SJCRH30 (cell line): ENCODE data around the gene IGSF23. TPM values are rescaled to one million over a fixed set of nuclear protein-coding genes. Genes with fewer than 3 reads are reported as not detected.

Experiments used
- DNase-seq, 2 experiments: peaks; one replicate each; pipeline ENCODE4 v3.0.0-alpha.2; 2015 to 2020
- H3K27ac ChIP-seq: fragments of 250-450 bp; sonication (Bioruptor Pico); 2 replicates; pipeline ENCODE4 v1.5.1; 2020; ENCODE audit warnings: mild to moderate bottlenecking, moderate library complexity
- H3K27me3 ChIP-seq: fragments of 250-450 bp; sonication (Bioruptor Pico); 2 replicates; pipeline ENCODE4 v1.5.1; 2020; ENCODE audit warnings: mild to moderate bottlenecking, moderate library complexity
- H3K36me3 ChIP-seq: fragments of 250-450 bp; sonication (Bioruptor Pico); 2 replicates; pipeline ENCODE4 v1.5.1; 2020; ENCODE audit warnings: mild to moderate bottlenecking, moderate library complexity
- H3K4me1 ChIP-seq: fragments of 250-450 bp; sonication (Bioruptor Pico); 2 replicates; pipeline ENCODE4 v1.5.1; 2020; ENCODE audit warnings: mild to moderate bottlenecking, moderate library complexity
- H3K4me3 ChIP-seq: fragments of 250-450 bp; sonication (Bioruptor Pico); 2 replicates; pipeline ENCODE4 v1.5.1; 2020; ENCODE audit warnings: mild to moderate bottlenecking, moderate library complexity
- H3K9me3 ChIP-seq: fragments of 250-450 bp; sonication (Bioruptor Pico); replicated peaks from 2 replicates; pipeline ENCODE4 v1.5.1; 2020; ENCODE audit warnings: mild to moderate bottlenecking, moderate library complexity
- total RNA-seq: library from RNA; depleted of rRNA; stranded (reverse); fragments of >200 nt; shearing (Covaris generic); gene quantifications from 2 replicates; pipeline ENCODE4 v1.2.3, GENCODE V29; 2014

IGSF23 gene
- total RNA-seq, 1 experiment from 2014 or later, result not detected

DNA sequence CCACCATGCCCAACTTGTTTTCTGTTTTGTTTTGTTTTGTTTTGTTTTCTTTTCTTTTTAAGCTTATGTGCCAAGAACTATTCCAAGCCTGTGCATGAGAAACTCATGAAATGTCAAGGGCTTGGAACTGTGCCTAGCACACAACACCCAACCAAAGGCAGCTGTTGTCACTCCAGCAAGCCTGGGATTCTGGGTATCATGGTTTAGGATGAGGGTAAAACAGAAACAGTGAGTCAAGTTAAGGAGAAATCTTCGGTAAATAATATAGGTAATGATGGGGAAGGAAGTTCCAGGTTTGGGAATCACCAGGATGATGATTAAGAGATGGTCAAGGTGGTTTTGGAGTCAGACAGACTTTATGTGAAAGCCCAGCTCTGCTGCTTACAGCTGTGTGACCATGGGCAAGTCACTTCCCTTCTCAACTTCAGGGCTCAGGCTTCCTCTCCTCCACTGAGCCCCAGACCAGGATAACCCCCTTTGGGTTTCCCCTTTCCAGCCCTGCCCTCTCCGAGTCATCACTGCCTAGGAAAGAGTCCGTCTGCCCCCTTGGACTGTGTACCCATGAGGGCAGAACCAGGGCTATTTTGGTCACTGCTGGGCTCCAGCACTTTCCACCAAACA, 35.4 kb downstream of the IGSF23 start:
- no peaks in the 10 kb centered on the region for H3K27me3 ChIP-seq
- H3K4me3 ChIP-seq, result no peak overlapping the region
- no peak overlapping the region for H3K27ac ChIP-seq
- H3K9me3 ChIP-seq, result no peaks in the 10 kb centered on the region
- no peaks in the 10 kb centered on the region for H3K4me1 ChIP-seq
- DNase-seq, result no peak
- peaks cover 41% of the 10 kb centered on the region for H3K36me3 ChIP-seq

DNA sequence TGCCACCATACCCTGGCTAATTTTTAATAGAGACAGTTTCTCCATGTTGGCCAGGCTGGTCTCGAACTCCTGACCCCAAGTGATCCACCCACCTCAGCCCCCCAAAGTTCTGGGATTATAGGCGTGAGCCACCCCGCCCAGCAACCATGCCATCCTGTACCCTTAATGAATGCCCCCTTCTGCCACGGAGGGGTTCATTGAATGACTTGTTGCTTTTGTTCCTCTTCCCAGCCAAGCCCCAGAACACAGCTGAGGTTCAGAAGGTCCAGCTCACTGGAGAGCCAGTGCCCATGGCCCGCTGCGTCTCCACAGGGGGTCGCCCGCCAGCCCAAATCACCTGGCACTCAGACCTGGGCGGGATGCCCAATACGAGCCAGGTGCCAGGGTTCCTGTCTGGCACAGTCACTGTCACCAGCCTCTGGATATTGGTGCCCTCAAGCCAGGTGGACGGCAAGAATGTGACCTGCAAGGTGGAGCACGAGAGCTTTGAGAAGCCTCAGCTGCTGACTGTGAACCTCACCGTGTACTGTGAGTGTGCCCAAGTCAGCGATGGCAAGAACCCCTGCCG, 36.3 kb downstream of the IGSF23 start:
- no peaks in the 10 kb centered on the region for H3K27me3 ChIP-seq
- DNase-seq, result no peak
- no peaks in the 10 kb centered on the region for H3K9me3 ChIP-seq
- no peaks in the 10 kb centered on the region for H3K4me1 ChIP-seq
- H3K36me3 ChIP-seq, result peaks cover 42% of the 10 kb centered on the region
- no peak overlapping the region for H3K27ac ChIP-seq
- H3K4me3 ChIP-seq, result no peak overlapping the region

DNA sequence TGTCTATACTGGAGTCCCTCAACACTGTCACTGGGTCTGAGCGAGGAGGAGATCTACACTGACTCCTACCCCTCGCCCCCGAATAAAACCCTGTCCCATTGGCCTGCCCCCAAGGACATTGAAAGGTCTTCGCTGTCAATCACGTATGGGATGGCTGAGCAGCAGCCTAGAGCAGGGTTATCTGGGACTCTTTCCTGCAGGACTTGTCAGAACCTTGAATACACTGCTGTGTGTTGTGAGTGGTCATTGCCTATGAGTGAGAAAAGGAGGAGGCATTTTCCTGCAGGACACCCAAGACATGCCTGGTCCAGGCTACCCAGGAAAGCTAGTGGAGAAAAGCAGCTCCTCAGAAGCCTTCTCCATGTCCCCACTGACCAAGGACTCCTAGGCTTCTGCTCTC, 40.0 kb downstream of the IGSF23 start:
- no peak overlapping the region for H3K4me3 ChIP-seq
- H3K27ac ChIP-seq, result no peak overlapping the region

DNA sequence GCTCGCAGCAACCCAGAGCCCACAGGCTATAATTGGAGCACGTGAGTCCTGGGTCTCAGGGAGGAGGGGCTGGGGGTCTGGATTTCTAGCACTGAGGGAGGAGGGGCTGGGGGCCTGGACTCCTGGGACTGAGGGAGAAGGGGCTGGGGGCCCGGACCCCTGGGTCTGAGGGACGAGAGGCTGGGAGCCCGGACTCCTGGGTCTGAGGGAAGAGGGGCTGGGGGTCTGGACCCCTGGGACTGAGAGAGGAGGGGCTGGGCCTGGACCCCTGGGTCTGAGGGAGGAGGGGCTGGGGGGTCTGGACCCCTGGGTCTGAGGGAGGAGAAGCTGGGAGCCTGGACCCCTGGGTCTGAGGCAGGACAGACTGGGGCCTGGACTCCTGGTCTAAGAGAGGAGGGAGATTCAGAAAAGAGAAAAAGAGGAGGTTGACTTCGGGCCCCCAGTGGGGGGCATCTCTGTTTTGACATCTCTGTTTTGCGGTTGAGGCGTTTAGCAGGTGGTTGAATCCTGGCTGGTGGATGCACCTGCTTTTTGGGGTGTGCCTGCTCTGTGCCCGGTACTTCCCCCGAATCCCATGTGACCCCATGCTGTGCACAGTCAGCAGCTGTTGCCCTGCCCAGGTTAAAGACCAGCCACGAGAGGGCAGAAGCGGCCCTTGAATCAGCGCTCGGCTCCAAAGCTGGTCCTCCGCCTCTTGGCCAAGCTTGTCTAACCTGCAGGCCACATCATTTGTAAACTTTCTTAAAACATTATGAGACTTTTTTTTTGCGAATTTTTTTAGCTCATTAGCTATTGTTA, 40.8 kb downstream of the IGSF23 start:
- no peak overlapping the region for H3K27ac ChIP-seq

More for the DNA sequence above, 40.0 kb downstream of the IGSF23 start:
- DNase-seq, result no peak
- Histone ChIP-seq H3K27me3 (no peaks in the 10 kb centered on the region), H3K9me3 (no peaks in the 10 kb centered on the region), H3K4me1 (no peaks in the 10 kb centered on the region), H3K36me3 (peaks cover 63% of the 10 kb centered on the region)

DNA sequence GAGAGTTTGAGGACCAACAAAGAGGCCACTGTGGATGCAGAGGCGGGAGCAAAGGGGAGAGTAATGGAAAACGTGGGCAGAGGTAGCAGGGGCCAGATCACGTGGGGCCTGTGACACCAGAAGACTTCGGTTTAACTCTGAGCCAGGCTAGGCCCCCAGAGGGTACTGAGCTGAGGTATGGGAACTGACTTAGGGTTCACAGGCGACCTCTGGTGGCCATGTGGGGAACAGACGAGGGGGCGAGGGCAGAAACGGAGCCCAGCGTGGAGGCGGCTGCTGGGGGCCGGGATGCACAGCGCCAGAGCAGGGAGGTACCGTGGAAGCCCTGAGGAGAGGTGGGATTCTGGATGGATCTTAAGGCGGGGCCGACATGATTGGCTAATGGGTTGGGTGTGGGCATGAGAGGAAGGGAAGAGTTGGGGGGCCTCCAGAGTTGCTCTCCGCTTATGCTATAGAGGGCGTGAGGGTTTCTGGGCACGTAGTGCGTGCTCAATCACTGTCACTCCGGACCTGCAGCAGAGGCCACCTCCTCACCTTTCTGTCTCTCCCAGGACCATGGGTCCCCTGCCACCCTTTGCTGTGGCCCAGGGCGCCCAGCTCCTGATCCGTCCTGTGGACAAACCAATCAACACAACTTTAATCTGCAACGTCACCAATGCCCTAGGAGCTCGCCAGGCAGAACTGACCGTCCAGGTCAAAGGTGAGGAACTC, 44.0 kb downstream of the IGSF23 start:
- H3K27me3 ChIP-seq, result no peaks in the 10 kb centered on the region
- no peaks in the 10 kb centered on the region for H3K9me3 ChIP-seq
- peaks cover 67% of the 10 kb centered on the region for H3K36me3 ChIP-seq
- peaks cover 2% of the 10 kb centered on the region; the same call in 1 of the 2 replicates for H3K4me1 ChIP-seq
- peak; percentile 64 to 71 for DNase-seq
- no peak overlapping the region for H3K27ac ChIP-seq
- H3K4me3 ChIP-seq, result no peak overlapping the region

More for the DNA sequence above, 40.8 kb downstream of the IGSF23 start:
- Histone ChIP-seq H3K4me1 (no peaks in the 10 kb centered on the region), H3K4me3 (no peak overlapping the region), H3K27me3 (no peaks in the 10 kb centered on the region), H3K36me3 (peaks cover 63% of the 10 kb centered on the region), H3K9me3 (no peaks in the 10 kb centered on the region)
- peak; percentile 89 to 90 for DNase-seq

DNA sequence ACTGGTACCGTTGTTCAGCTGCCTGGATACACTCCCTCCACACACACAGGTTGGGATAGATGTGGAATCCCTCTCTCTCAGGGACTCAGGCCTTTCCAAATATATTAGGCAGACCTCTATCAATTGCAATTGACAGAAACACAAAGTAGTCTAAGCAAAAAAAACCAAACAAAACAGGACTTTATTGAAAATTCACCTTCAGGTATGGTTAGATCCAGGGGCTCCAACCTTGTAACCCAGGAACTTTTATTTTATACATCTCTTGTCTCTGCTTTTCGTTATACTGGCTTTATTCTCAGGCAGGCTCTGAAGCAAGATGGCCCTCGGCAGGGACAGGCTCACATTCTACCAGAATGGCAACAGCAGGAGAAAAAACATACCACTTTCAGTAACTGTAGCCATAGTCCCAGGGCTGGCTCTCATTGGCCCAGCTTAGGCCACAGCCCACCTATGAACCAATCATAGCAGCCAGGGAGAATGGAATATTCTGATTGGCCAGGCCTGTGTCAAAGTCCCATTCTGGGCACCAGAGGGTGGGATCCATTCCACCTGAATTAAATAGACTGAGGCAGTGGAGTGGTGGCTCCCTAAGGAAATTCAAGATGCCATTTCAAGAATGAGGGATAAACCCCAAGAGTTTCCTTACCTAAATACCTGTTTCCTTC, 44.8 kb downstream of the IGSF23 start:
- H3K4me3 ChIP-seq, result no peak overlapping the region
- no peaks in the 10 kb centered on the region for H3K27me3 ChIP-seq
- no peaks in the 10 kb centered on the region for H3K9me3 ChIP-seq
- peaks cover 64% of the 10 kb centered on the region for H3K36me3 ChIP-seq
- DNase-seq, result peak in 1 of 2 experiments; percentile 36
- H3K27ac ChIP-seq, result no peak overlapping the region
- peaks cover 6% of the 10 kb centered on the region for H3K4me1 ChIP-seq

DNA sequence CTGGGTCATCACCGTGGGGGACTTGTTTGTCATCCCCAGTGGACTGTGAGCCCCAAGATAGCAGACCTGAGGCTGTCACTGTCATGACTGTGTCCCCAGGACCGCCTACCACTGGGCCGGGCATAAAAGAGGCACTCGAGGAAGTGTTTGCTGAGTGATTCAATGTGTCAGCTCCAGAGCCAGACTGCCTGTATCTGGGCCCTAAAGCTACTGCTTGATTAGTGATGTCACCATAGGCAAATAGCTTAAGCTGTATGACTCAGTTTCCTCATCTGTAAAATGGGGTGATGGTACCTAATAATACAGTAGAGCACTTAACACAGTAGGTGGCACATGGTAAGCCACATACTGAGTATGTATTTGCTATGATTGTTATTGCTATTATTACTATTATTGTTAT, 46.7 kb downstream of the IGSF23 start:
- Histone ChIP-seq H3K9me3 (no peaks in the 10 kb centered on the region), H3K27ac (no peak overlapping the region), H3K27me3 (no peaks in the 10 kb centered on the region), H3K36me3 (peaks cover 63% of the 10 kb centered on the region), H3K4me3 (no peak overlapping the region), H3K4me1 (peaks cover 14% of the 10 kb centered on the region)
- no peak for DNase-seq

DNA sequence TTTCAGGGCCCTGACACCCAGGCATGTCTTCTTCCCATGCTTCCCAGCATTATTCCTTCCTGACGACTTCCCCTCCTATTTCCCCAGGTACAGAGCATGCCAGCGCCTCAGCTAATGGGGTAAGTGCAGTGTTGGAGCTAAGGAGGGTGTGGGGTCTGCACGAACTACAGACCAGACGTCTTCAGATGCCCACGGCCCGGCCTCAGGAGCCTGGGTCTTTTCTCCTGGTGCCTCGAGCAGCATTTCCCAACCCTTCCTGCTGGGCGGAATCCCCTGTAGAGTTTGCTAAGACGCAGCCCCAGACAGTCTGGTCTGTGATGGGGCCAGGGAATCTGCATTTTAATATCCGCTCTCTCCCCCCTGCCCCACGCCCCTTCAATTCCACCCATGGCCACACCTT, 47.8 kb downstream of the IGSF23 start:
- no peak overlapping the region for H3K27ac ChIP-seq
- DNase-seq, result no peak
- no peaks in the 10 kb centered on the region for H3K9me3 ChIP-seq
- H3K4me3 ChIP-seq, result no peak overlapping the region
- H3K4me1 ChIP-seq, result peaks cover 14% of the 10 kb centered on the region
- no peaks in the 10 kb centered on the region for H3K27me3 ChIP-seq
- H3K36me3 ChIP-seq, result peaks cover 54% of the 10 kb centered on the region

DNA sequence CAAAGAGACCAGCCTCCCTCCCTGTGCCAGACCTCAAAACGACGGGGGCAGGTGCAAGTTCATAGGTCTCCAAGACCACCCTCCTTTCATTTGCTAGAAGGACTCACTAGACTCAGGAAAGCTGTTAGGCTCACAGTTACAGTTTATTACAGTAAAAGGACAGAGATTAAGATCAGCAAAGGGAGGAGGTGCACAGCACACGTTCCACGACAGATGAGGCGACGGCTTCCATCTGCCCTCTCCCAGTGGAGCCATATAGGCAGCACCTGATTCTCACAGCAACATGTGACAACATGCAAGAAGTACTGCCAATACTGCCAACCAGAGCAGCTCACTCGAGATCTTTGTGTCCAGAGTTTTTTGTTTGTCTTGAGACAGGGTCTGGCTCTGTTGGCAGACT, 48.5 kb downstream of the IGSF23 start:
- Histone ChIP-seq H3K36me3 (peaks cover 49% of the 10 kb centered on the region), H3K4me3 (no peak overlapping the region), H3K27me3 (no peaks in the 10 kb centered on the region), H3K27ac (no peak overlapping the region), H3K9me3 (no peaks in the 10 kb centered on the region), H3K4me1 (peaks cover 14% of the 10 kb centered on the region)
- DNase-seq, result peak in 1 of 2 experiments; percentile 22

DNA sequence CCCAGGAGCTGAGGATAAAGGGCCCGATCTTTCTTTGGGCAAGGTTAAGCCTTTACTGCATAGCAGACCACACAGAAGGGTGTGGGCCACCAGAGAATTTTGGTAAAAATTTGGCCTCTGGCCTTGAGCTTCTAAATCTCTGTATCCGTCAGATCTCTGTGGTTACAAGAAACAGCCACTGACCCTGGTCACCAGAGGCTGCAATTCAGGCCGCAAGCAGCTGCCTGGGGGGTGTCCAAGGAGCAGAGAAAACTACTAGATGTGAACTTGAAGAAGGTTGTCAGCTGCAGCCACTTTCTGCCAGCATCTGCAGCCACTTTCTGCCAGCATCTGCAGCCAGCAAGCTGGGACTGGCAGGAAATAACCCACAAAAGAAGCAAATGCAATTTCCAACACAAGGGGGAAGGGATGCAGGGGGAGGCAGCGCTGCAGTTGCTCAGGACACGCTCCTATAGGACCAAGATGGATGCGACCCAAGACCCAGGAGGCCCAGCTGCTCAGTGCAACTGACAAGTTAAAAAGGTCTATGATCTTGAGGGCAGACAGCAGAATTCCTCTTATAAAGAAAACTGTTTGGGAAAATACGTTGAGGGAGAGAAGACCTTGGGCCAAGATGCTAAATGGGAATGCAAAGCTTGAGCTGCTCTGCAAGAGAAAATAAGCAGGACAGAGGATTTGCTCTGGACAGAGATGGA, 49.5 kb downstream of the IGSF23 start:
- H3K36me3 ChIP-seq, result peaks cover 42% of the 10 kb centered on the region
- DNase-seq, result peak; percentile 88 to 91

DNA sequence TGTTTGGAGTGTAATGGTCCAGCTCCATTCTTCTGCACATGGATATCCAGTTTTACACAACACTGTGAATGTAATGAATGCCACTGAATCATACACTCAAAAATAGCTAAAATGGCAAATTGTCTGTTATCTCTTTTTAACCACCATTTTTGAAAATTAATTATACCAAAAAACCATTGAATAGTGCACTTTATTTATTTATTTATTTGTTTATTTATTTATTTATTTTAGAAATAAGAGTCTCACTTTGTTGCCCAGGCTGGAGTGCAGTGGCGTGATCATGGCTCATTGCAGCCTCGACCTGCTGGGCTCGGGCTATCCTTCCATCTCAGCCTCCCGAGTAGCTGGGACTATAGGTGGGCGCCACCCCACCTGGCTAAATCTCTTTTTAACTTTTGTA, 50.6 kb downstream of the IGSF23 start:
- Histone ChIP-seq H3K4me1 (peaks cover 14% of the 10 kb centered on the region), H3K27me3 (no peaks in the 10 kb centered on the region), H3K27ac (no peak overlapping the region), H3K4me3 (no peak overlapping the region), H3K9me3 (no peaks in the 10 kb centered on the region), H3K36me3 (peaks cover 34% of the 10 kb centered on the region)
- DNase-seq, result no peak

More for the DNA sequence above, 49.5 kb downstream of the IGSF23 start:
- Histone ChIP-seq H3K27ac (peak overlapping the region; percentile 19; the same call in 1 of the 2 replicates), H3K9me3 (no peaks in the 10 kb centered on the region), H3K4me3 (no peak overlapping the region), H3K4me1 (peaks cover 14% of the 10 kb centered on the region), H3K27me3 (no peaks in the 10 kb centered on the region)

DNA sequence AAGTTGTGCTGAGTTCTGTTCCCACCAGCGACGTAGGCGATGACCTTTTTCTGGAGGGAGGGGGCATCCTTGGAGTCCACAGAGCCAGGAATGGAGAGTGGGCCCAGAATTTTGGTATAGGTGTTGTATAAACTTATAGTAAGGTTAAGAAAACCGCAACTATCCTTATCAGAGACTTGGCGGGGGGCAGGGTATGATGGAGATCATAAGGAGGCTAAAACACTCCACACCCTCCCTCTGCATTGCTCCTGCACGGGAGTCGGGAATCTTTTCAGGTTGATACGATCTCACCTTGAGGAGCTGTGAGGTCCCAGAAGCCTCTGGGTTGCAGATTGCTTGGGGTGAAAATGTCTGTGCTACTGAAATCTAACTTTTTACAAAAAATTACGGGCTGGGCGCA, 51.6 kb downstream of the IGSF23 start:
- Histone ChIP-seq H3K27ac (no peak overlapping the region), H3K4me1 (peaks cover 14% of the 10 kb centered on the region), H3K27me3 (no peaks in the 10 kb centered on the region), H3K4me3 (no peak overlapping the region), H3K9me3 (no peaks in the 10 kb centered on the region), H3K36me3 (peaks cover 25% of the 10 kb centered on the region)
- no peak for DNase-seq

DNA sequence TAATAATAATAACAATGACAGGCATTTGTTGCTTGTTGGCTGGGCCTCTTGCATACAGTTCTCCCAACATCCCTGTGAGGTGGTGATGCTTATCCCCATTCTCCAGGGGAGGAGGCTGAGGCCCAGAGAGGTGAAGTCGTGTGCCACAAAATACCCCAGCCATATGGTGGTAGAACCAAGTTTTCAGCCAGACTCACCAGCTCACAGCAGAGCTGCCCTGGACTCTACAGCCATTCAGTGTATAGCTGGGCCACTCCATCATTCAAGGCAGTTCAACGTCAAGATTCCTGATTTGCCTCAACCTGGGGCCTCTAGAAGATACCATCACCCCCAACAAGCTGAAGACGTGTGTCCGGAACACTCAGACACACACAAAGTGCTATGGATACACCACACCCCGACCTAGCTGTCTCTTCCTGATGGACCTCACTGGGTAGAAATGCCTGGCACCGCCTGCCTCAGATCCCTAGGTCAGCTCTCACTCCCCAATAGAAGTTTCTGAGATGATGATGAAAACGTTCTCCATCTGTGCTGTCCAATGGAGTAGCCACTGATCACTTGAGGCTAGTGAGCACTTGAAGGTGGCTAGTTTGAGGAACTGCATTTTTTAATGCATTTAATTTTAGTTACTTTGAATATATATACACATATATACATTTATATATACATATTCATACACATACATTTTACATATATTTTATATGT, 53.6 kb downstream of the IGSF23 start:
- Histone ChIP-seq H3K9me3 (peaks cover 1% of the 10 kb centered on the region; the same call in 1 of the 2 replicates), H3K27ac (no peak overlapping the region), H3K27me3 (no peaks in the 10 kb centered on the region), H3K36me3 (peaks cover 6% of the 10 kb centered on the region; the same call in 1 of the 2 replicates), H3K4me3 (no peak overlapping the region), H3K4me1 (peaks cover 14% of the 10 kb centered on the region)
- peak in 1 of 2 experiments; percentile 36 for DNase-seq
